Activated naive CD8-positive, alpha-beta T cell treated with anti-CD3 and anti-CD28 coated beads for 36 hours (primary cell): ENCODE measurements around the gene ZNF462. TPM values are rescaled to one million over a fixed set of nuclear protein-coding genes. Genes with fewer than 3 reads are reported as not detected.

Experiments used
- DNase-seq: peaks from one replicate; pipeline ENCODE4 v3.0.0; 2021
- H3K27ac Mint-ChIP-seq: one replicate; pipeline ENCODE4 v1.8.0; 2022; ENCODE audit warnings: mild to moderate bottlenecking, moderate library complexity, mixed read lengths
- H3K27me3 Mint-ChIP-seq: one replicate; pipeline ENCODE4 v1.8.0; 2022; ENCODE audit warnings: mild to moderate bottlenecking, mixed read lengths
- H3K36me3 Mint-ChIP-seq: one replicate; pipeline ENCODE4 v1.8.0; 2021; ENCODE audit warnings: mild to moderate bottlenecking, mixed read lengths
- H3K4me1 Mint-ChIP-seq: one replicate; pipeline ENCODE4 v1.8.0; 2021; ENCODE audit warnings: mixed read lengths
- H3K4me3 Mint-ChIP-seq: one replicate; pipeline ENCODE4 v1.8.0; 2022; ENCODE audit warnings: mild to moderate bottlenecking, moderate library complexity, mixed read lengths
- H3K9me3 Mint-ChIP-seq: one replicate; pipeline ENCODE4 v1.8.0; 2022; ENCODE audit warnings: mixed read lengths
- total RNA-seq, 2 experiments: library from RNA; stranded (reverse); gene quantifications; one replicate each; pipeline ENCODE4 v1.2.3, GENCODE V29; 2021

Gene ZNF462
- total RNA-seq, 2 experiments from 2014 or later, result 0.23 TPM; not detected in 1

GRCh38 chr9:106922026-106922425 lies 59.1 kb downstream of the ZNF462 start:
- H3K27ac Mint-ChIP-seq, result no peak overlapping the region
- H3K27me3 Mint-ChIP-seq, result no peaks in the 10 kb centered on the region
- H3K4me1 Mint-ChIP-seq, result peaks cover 9% of the 10 kb centered on the region
- H3K36me3 Mint-ChIP-seq, result no peaks in the 10 kb centered on the region
- DNase-seq, result no peak
- H3K9me3 Mint-ChIP-seq, result no peaks in the 10 kb centered on the region
- no peak overlapping the region for H3K4me3 Mint-ChIP-seq

- H3K27ac Mint-ChIP-seq, result no peak overlapping the region
- H3K27me3 Mint-ChIP-seq, result no peaks in the 10 kb centered on the region
Measured at GRCh38 chr9:106925392-106925791, 62.4 kb downstream of the ZNF462 start.

DNA sequence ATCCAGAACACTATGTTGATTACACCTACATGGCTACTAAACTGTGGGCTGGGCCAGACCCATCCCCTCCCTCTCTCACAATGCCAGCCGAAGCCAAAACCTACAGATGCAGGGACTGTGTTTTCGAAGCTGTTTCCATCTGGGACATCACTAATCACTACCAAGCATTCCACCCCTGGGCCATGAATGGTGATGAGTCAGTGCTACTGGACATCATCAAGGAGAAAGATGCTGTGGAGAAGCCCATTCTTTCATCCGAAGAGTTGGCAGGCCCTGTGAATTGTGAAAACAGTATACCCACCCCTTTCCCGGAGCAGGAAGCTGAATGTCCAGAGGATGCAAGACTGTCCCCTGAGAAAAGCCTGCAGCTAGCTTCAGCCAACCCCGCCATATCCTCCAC lies 65.0 kb downstream of the ZNF462 start:
- H3K9me3 Mint-ChIP-seq, result no peaks in the 10 kb centered on the region
- no peaks in the 10 kb centered on the region for H3K36me3 Mint-ChIP-seq
- no peak overlapping the region for H3K4me3 Mint-ChIP-seq

More at GRCh38 chr9:106925392-106925791, 62.4 kb downstream of the ZNF462 start:
- H3K4me1 Mint-ChIP-seq, result peaks cover 9% of the 10 kb centered on the region
- no peak for DNase-seq
- H3K4me3 Mint-ChIP-seq, result no peak overlapping the region
- no peaks in the 10 kb centered on the region for H3K9me3 Mint-ChIP-seq
- no peaks in the 10 kb centered on the region for H3K36me3 Mint-ChIP-seq

GRCh38 chr9:106928350-106928749 lies 65.4 kb downstream of the ZNF462 start:
- DNase-seq, result no peak
- Mint-ChIP-seq H3K4me3 (no peak overlapping the region), H3K36me3 (no peaks in the 10 kb centered on the region), H3K27me3 (no peaks in the 10 kb centered on the region), H3K4me1 (no peaks in the 10 kb centered on the region), H3K9me3 (no peaks in the 10 kb centered on the region), H3K27ac (no peak overlapping the region)

More for the DNA sequence above, 65.0 kb downstream of the ZNF462 start:
- H3K4me1 Mint-ChIP-seq, result no peaks in the 10 kb centered on the region
- no peak for DNase-seq
- no peaks in the 10 kb centered on the region for H3K27me3 Mint-ChIP-seq
- no peak overlapping the region for H3K27ac Mint-ChIP-seq

DNA sequence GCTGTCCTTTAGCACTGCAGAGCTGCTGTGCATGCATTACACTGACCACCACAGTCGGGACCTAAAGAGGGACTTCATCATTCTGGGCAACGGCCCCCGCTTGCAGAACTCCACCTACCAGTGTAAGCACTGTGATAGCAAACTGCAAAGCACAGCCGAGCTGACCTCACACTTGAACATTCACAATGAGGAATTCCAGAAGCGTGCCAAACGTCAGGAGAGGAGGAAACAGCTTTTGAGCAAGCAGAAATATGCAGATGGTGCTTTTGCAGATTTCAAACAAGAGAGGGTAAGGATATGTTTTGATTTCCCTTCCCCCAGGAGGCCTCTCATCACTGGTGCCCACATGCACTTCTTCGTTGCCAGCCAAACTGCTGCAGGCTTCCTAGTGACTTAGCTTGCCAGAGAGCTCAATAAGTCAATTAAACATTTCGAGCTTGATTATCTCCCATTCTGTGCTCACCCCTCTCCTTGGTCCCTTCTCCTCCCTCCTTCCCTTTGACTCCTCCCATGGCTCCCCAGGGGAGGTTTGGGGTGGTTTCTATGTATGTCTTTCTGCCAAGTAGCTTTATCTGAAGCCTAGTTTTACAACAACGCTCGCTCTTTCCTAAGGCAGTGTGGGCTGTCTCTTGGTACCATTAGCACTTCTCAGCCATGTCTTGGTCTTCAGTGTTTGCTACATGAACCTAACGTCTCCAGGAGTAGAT lies 66.7 kb downstream of the ZNF462 start:
- no peaks in the 10 kb centered on the region for H3K9me3 Mint-ChIP-seq
- H3K27ac Mint-ChIP-seq, result no peak overlapping the region
- H3K4me1 Mint-ChIP-seq, result no peaks in the 10 kb centered on the region
- no peak overlapping the region for H3K4me3 Mint-ChIP-seq
- H3K36me3 Mint-ChIP-seq, result no peaks in the 10 kb centered on the region
- H3K27me3 Mint-ChIP-seq, result no peaks in the 10 kb centered on the region
- DNase-seq, result no peak

- Mint-ChIP-seq H3K27ac (no peak overlapping the region), H3K4me3 (no peak overlapping the region), H3K36me3 (no peaks in the 10 kb centered on the region), H3K4me1 (no peaks in the 10 kb centered on the region), H3K27me3 (no peaks in the 10 kb centered on the region), H3K9me3 (no peaks in the 10 kb centered on the region)
- no peak for DNase-seq
Measured at GRCh38 chr9:106930477-106930876, 67.5 kb downstream of the ZNF462 start.

- no peaks in the 10 kb centered on the region for H3K4me1 Mint-ChIP-seq
- no peak for DNase-seq
- H3K9me3 Mint-ChIP-seq, result no peaks in the 10 kb centered on the region
- H3K4me3 Mint-ChIP-seq, result no peak overlapping the region
- H3K36me3 Mint-ChIP-seq, result no peaks in the 10 kb centered on the region
- no peaks in the 10 kb centered on the region for H3K27me3 Mint-ChIP-seq
- H3K27ac Mint-ChIP-seq, result no peak overlapping the region
Measured at GRCh38 chr9:106931466-106931865, 68.5 kb downstream of the ZNF462 start.

GRCh38 chr9:106932178-106932577 lies 69.2 kb downstream of the ZNF462 start:
- no peak for DNase-seq
- no peak overlapping the region for H3K4me3 Mint-ChIP-seq
- H3K27ac Mint-ChIP-seq, result no peak overlapping the region
- no peaks in the 10 kb centered on the region for H3K4me1 Mint-ChIP-seq
- no peaks in the 10 kb centered on the region for H3K36me3 Mint-ChIP-seq
- H3K9me3 Mint-ChIP-seq, result no peaks in the 10 kb centered on the region
- H3K27me3 Mint-ChIP-seq, result no peaks in the 10 kb centered on the region

- Mint-ChIP-seq H3K4me3 (no peak overlapping the region), H3K36me3 (no peaks in the 10 kb centered on the region), H3K9me3 (no peaks in the 10 kb centered on the region), H3K27me3 (no peaks in the 10 kb centered on the region), H3K4me1 (no peaks in the 10 kb centered on the region), H3K27ac (no peak overlapping the region)
- DNase-seq, result no peak
Measured at GRCh38 chr9:106932675-106933074, 69.7 kb downstream of the ZNF462 start.

DNA sequence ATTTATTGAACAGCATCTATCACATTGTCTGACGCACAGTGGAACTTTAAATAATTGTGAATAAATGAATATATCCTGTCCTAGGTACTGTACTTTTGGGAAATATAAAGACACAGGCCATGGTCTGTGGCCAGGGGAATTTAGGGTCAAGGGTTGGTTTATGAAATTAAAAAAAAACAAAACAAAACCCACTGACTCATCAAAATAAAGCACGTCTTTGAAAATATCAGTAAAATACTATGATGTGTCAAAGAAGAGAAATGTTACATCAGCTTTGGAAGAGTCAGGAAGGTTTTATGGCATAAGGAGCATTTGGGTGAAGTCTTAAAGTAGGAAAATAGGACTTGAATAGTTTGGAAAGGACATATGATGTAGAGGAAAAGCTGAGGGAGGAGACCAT lies 70.5 kb downstream of the ZNF462 start:
- no peak for DNase-seq
- H3K4me1 Mint-ChIP-seq, result no peaks in the 10 kb centered on the region
- no peak overlapping the region for H3K27ac Mint-ChIP-seq
- no peaks in the 10 kb centered on the region for H3K27me3 Mint-ChIP-seq
- H3K4me3 Mint-ChIP-seq, result no peak overlapping the region
- H3K36me3 Mint-ChIP-seq, result no peaks in the 10 kb centered on the region
- no peaks in the 10 kb centered on the region for H3K9me3 Mint-ChIP-seq

DNA sequence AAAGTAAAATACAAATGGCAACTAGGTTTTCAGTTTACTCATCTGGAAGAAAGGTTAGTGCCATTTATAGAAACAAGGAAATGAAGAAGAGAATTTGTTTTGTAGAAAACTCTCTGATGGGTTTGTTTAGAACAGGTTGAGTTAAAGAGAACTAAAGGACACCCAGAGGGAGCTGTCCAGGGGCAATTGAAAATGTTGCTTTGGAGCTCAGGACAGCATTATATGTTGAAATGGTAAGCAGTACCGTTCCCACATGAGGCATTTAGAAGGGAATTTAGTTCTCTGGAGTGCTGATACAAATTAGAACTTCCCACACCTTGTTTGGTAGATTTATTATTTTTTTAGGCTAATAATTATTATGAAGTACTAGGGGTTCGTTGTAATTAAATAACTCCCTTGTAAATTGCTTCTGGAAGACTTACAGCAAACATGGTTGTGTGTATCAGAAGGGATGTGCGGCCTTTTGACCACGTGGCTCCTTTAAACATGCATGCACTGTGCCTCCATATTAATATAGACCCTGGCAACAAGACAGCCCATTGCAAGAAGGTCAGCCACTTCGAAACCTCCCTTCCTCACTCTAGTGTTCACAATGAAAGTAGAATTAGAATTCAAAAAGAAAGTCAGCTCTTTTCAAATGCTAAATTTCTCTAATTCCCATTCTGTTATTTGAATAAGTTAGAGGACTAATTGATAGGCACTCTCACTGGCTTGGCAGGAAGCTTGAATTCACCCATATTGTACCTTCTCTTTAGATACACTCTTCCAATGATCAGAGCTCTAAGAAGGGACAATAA lies 71.7 kb downstream of the ZNF462 start:
- no peaks in the 10 kb centered on the region for H3K4me1 Mint-ChIP-seq
- H3K27ac Mint-ChIP-seq, result no peak overlapping the region
- no peak for DNase-seq
- H3K9me3 Mint-ChIP-seq, result no peaks in the 10 kb centered on the region
- no peak overlapping the region for H3K4me3 Mint-ChIP-seq
- H3K36me3 Mint-ChIP-seq, result no peaks in the 10 kb centered on the region
- H3K27me3 Mint-ChIP-seq, result no peaks in the 10 kb centered on the region

- Mint-ChIP-seq H3K27me3 (no peaks in the 10 kb centered on the region), H3K4me3 (no peak overlapping the region), H3K9me3 (no peaks in the 10 kb centered on the region), H3K36me3 (no peaks in the 10 kb centered on the region), H3K4me1 (no peaks in the 10 kb centered on the region), H3K27ac (no peak overlapping the region)
- no peak for DNase-seq
Measured at GRCh38 chr9:106936680-106937079, 73.7 kb downstream of the ZNF462 start.

DNA sequence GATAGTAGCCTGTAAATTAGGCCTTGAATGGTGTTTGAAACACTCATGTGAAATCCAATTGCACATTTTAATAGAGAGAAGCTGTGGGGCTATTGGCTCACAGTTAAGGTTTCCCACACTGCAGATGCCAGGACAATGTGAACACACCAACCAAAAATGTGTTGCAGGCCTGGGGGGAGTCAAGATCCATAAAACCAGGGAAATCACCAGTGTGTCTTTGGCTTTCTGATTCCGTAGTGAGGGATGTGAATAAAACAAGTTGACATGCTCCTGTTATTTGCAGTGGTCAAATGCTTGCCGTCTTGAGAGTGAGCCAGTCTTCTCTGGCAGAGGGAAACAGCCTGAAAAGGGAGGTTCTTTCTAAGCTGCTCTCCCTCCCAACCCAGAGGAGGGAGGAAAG lies 79.0 kb downstream of the ZNF462 start:
- Mint-ChIP-seq H3K4me3 (no peak overlapping the region), H3K27ac (no peak overlapping the region)
- no peak for DNase-seq

DNA sequence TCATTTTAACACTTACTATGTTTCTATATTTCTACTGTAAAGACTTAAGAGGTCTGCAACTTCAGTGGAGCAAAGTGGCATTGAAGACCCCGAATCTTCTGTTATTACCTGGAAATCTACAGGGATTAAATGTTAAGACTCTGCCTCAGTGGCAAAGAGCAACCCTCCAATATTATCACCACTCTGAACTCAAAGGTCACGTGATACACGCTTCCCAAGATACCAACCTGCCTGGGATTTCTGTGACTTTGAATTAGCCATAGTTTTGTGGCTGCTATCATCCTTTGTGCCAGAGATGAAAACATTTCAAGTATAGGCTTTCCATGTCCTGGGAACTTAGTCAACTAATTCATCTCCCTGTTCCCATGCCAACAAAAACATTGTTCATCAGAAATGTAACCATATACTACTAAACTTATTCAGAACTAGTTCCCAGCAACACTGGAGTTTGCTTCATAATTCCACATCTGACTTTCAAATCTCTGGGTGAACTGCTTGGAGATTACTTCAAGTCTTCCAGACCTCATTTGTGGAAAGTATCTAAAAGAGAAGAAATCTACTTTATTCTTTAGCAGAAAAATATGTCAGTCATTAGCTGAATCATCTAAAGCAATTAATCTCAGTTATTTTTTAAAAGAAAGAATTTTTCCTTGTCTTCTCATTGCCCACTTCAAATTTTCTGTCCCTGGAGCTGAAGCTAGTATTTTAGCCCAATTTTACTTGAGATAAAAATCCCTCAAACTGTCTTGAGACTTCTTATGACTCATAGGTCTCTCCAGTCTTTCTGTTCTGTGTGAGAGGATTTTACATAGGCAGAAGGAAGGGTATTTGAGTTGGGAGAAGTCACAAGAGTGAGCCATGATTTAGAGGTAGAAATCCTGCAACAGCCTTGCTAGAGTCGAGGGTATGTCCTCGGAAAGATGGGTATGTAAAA lies 83.0 kb downstream of the ZNF462 start:
- Mint-ChIP-seq H3K36me3 (no peaks in the 10 kb centered on the region), H3K4me3 (no peak overlapping the region), H3K27ac (no peak overlapping the region), H3K4me1 (no peaks in the 10 kb centered on the region), H3K9me3 (no peaks in the 10 kb centered on the region), H3K27me3 (no peaks in the 10 kb centered on the region)
- DNase-seq, result no peak

More for the DNA sequence above, 79.0 kb downstream of the ZNF462 start:
- H3K4me1 Mint-ChIP-seq, result no peaks in the 10 kb centered on the region
- H3K9me3 Mint-ChIP-seq, result no peaks in the 10 kb centered on the region
- H3K36me3 Mint-ChIP-seq, result no peaks in the 10 kb centered on the region
- no peaks in the 10 kb centered on the region for H3K27me3 Mint-ChIP-seq
